GM12892 (cell line): ENCODE results near the gene ITGB2.

ENCODE experiments used
- POLR2A ChIP-seq: IDR thresholded peaks from 2 replicates; pipeline ENCODE4 v1.6.1; 2011; ENCODE audit warnings: low read depth, low read length, control low read depth
- POLR2AphosphoS5 ChIP-seq: IDR thresholded peaks from 2 replicates; pipeline ENCODE4 v1.6.1; 2011; ENCODE audit warnings: low read depth, low read length, control low read depth

DNA sequence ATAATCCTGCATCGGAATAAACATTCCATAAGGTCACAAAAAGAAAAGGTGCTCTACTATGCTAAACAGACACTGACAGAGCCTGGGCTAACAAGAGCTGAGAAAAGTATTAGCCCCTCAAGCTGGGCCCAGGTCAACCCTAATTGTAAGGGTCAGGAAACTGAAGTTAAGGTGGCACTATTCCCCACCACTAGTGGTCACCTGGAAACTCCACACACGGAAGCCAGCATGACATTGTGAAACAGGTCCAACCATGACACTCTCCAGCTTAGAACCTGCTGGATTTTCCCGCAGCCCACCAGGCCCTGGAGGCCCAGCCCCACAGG lies 48.4 kb downstream of the ITGB2 start:
- no peak for TF ChIP-seq POLR2AphosphoS5
- TF ChIP-seq POLR2A = no peak
